Measurements from ENCODE around the gene C6orf120. TPM values are rescaled to one million over a fixed set of nuclear protein-coding genes. Genes with fewer than 3 reads are reported as not detected.

Gene C6orf120
- polyA plus RNA-seq, 1 donor (not counting 4 experiments of a cell fraction or from before 2014, with no cell fraction given): 18.1 TPM

DNA sequence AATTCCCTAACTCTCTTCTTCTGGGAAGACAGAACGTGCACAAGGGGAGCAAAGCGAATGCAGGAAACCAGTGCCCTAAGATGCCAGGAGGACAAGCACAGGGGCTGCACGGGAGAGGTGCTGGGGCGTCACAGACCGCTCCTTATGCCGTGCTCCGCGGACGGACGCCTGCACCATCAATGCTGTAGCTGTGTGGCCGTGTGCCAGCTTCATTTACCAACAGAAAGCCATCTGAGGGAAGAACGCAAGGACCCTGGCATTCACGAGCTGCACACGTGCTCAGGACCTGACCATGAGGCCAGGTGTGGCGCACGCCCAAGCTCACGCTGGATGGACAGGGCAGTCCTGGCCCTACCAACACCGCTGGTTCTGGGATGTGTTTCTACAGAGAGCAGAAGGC, 35.5 kb upstream of the C6orf120 start:
- Histone ChIP-seq H2AFZ (ENCODE audit: control insufficient read depth, low read length) (no peak overlapping the region), H4K20me1 (ENCODE audit: control insufficient read depth, extremely low read depth, insufficient read depth, low read length) (no peaks in the 10 kb centered on the region), H3K27ac (ENCODE audit: control insufficient read depth, insufficient read depth, low read length) (no peak overlapping the region), H3K4me2 (ENCODE audit: control insufficient read depth, extremely low read depth, insufficient read depth, low read depth, low read length) (no peak overlapping the region), H3K9me1 (ENCODE audit: control insufficient read depth, extremely low read depth, insufficient read depth, low read length) (no peaks in the 10 kb centered on the region), H3K79me2 (ENCODE audit: control insufficient read depth, insufficient read depth, low read length) (no peaks in the 10 kb centered on the region), H3K9ac (ENCODE audit: control insufficient read depth, extremely low read depth, insufficient read depth, low read length) (no peak overlapping the region), H3K4me3 (ENCODE audit: control insufficient read depth in 2 of 3, extremely low read depth in 1 of 3, insufficient read depth in 2 of 3, low read depth in 1 of 3, low read length in 3 of 3) (no peak overlapping the region), H3K9me3 (ENCODE audit: control insufficient read depth, low read depth, low read length) (no peaks in the 10 kb centered on the region), H3K36me3 (ENCODE audit: control insufficient read depth in 2 of 2, extremely low read depth in 1 of 2, insufficient read depth in 2 of 2, low read length in 2 of 2) (peaks cover 8 to 12% of the 10 kb centered on the region in 2 experiments), H3K27me3 (ENCODE audit: control insufficient read depth, extremely low read depth, insufficient read depth, low read length) (no peaks in the 10 kb centered on the region), H3K4me1 (ENCODE audit: control insufficient read depth, extremely low read depth, insufficient read depth, low read length) (no peaks in the 10 kb centered on the region)
- no peak for TF ChIP-seq EZH2 (IDR thresholded peaks at IDR 0.05; ENCODE audit: low read length)
- TF ChIP-seq, protein P1, sequence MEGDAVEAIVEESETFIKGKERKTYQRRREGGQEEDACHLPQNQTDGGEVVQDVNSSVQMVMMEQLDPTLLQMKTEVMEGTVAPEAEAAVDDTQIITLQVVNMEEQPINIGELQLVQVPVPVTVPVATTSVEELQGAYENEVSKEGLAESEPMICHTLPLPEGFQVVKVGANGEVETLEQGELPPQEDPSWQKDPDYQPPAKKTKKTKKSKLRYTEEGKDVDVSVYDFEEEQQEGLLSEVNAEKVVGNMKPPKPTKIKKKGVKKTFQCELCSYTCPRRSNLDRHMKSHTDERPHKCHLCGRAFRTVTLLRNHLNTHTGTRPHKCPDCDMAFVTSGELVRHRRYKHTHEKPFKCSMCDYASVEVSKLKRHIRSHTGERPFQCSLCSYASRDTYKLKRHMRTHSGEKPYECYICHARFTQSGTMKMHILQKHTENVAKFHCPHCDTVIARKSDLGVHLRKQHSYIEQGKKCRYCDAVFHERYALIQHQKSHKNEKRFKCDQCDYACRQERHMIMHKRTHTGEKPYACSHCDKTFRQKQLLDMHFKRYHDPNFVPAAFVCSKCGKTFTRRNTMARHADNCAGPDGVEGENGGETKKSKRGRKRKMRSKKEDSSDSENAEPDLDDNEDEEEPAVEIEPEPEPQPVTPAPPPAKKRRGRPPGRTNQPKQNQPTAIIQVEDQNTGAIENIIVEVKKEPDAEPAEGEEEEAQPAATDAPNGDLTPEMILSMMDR (optimal IDR thresholded peaks at IDR 0.05 in 1 of 3, IDR thresholded peaks at IDR 0.05 in 1 of 3, conservative IDR thresholded peaks at IDR 0.05 in 1 of 3; ENCODE audit: extremely low read depth in 1 of 3, insufficient read depth in 2 of 3, low read length in 3 of 3): no peak
- DNase-seq (ENCODE audit: low read depth, low spot score) (no peak), FAIRE-seq (no peak)
- dilution Hi-C loops (cut with MboI; ENCODE audit: extremely low pct_ligation_motif_present, low sequenced_read_pairs): no loop called here

DNA sequence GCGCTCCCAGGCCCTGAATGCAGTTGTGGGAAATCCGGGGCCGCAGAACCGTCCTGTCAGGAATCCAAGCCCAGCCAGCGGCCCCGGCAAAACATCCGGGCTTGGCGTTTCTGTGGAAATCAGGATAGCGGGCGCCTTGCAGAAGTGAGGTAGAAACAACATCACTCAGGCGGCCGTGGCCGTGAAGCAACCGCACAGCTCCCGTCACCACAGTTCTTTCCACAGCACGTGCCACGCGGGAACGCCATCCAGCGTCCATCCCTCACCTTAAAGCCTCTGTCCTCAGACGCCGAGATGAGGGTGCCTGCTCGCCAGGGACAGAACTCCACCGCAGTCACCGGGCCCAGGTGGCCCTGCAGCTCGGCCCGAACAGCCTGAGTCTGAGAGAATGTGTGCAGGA, 34.2 kb upstream of the C6orf120 start:
- H4K20me1 ChIP-seq (ENCODE audit: control insufficient read depth, extremely low read depth, insufficient read depth, low read length): no peaks in the 10 kb centered on the region
- no peak for DNase-seq (ENCODE audit: low read depth, low spot score)
- H3K9ac ChIP-seq (ENCODE audit: control insufficient read depth, extremely low read depth, insufficient read depth, low read length): no peak overlapping the region
- dilution Hi-C loops (cut with MboI; ENCODE audit: extremely low pct_ligation_motif_present, low sequenced_read_pairs): no loop called here
- H3K79me2 ChIP-seq (ENCODE audit: control insufficient read depth, insufficient read depth, low read length): no peaks in the 10 kb centered on the region
- H3K9me1 ChIP-seq (ENCODE audit: control insufficient read depth, extremely low read depth, insufficient read depth, low read length): no peaks in the 10 kb centered on the region
- H3K9me3 ChIP-seq (ENCODE audit: control insufficient read depth, low read depth, low read length): no peaks in the 10 kb centered on the region
- H3K27ac ChIP-seq (ENCODE audit: control insufficient read depth, insufficient read depth, low read length): no peak overlapping the region
- no peak overlapping the region for H2AFZ ChIP-seq (ENCODE audit: control insufficient read depth, low read length)
- no peak overlapping the region for H3K4me2 ChIP-seq (ENCODE audit: control insufficient read depth, extremely low read depth, insufficient read depth, low read depth, low read length)
- no peak for TF ChIP-seq EZH2 (IDR thresholded peaks at IDR 0.05; ENCODE audit: low read length)
- TF ChIP-seq, protein P1 (optimal IDR thresholded peaks at IDR 0.05 in 1 of 3, IDR thresholded peaks at IDR 0.05 in 1 of 3, conservative IDR thresholded peaks at IDR 0.05 in 1 of 3; ENCODE audit: extremely low read depth in 1 of 3, insufficient read depth in 2 of 3, low read length in 3 of 3): no peak
- H3K36me3 ChIP-seq (ENCODE audit: control insufficient read depth in 2 of 2, extremely low read depth in 1 of 2, insufficient read depth in 2 of 2, low read length in 2 of 2): peaks cover 13 to 16% of the 10 kb centered on the region in 2 experiments
- no peak overlapping the region for H3K4me3 ChIP-seq (ENCODE audit: control insufficient read depth in 2 of 3, extremely low read depth in 1 of 3, insufficient read depth in 2 of 3, low read depth in 1 of 3, low read length in 3 of 3)
- H3K4me1 ChIP-seq (ENCODE audit: control insufficient read depth, extremely low read depth, insufficient read depth, low read length): no peaks in the 10 kb centered on the region
- FAIRE-seq: no peak
- H3K27me3 ChIP-seq (ENCODE audit: control insufficient read depth, extremely low read depth, insufficient read depth, low read length): no peaks in the 10 kb centered on the region
